Gastrocnemius medialis (tissue), 4 donors: ENCODE measurements around the gene TM9SF1. TPM values are rescaled to one million over a fixed set of nuclear protein-coding genes. Genes with fewer than 3 reads are reported as not detected.

Experiments
- ATAC-seq, 2 donors: fragments of 150-250 bp; one replicate each; pipeline ENCODE4 v1.9.1; 2016
- DNase-seq, 2 donors: peaks; one replicate each; pipeline ENCODE4 v3.0.0-alpha.2; 2019
- H3K27ac ChIP-seq, 4 donors: fragments of 200-600 bp; sonication (generic); 1 replicate in 1 of 4; 2 replicates in 3 of 4; pipeline ENCODE4 v1.5.1; 2016 to 2018; ENCODE audit warnings: mild to moderate bottlenecking in 2 of 4, moderate library complexity in 1 of 4
- H3K27me3 ChIP-seq, 3 donors: fragments of 200-600 bp; sonication (generic) in 2 of 3; 1 replicate in 1 of 3; 2 replicates in 2 of 3; pipeline versions ENCODE4 v1.5.1 to v1.6.0; 2016 to 2019; ENCODE audit warnings: mild to moderate bottlenecking in 1 of 3, moderate library complexity in 1 of 3
- H3K36me3 ChIP-seq, 2 donors: fragments of 200-600 bp; sonication (generic) in 1 of 2; one replicate each; pipeline ENCODE4 v1.5.1; 2017 to 2018
- H3K4me1 ChIP-seq, 2 donors: fragments of 200-600 bp; sonication (generic) in 1 of 2; one replicate each; pipeline ENCODE4 v1.5.1; 2016 to 2017; ENCODE audit warnings: mild to moderate bottlenecking in 2 of 2
- H3K4me3 ChIP-seq, 4 donors: fragments of 200-600 bp; sonication (generic) in 3 of 4; 1 replicate in 1 of 4; 2 replicates in 3 of 4; pipeline ENCODE4 v1.5.1; 2016 to 2019; ENCODE audit warnings: mild to moderate bottlenecking in 2 of 4
- H3K9me3 ChIP-seq, 3 donors: fragments of 200-600 bp; sonication (generic) in 2 of 3; 1 replicate in 1 of 3; 2 replicates in 2 of 3; pipeline ENCODE4 v1.5.1; 2016 to 2019
- POLR2A ChIP-seq, 2 donors: fragments of 450-650 bp; IDR thresholded peaks; one replicate each; pipeline ENCODE4 v1.6.1; 2017; ENCODE audit warnings: antibody characterized with exemption in 2 of 2, mild to moderate bottlenecking in 2 of 2, moderate library complexity in 2 of 2
- in situ Hi-C, 4 donors: fragments of 200-750 bp; cut with MboI; loops; one replicate each; pipeline versions ENCODE4 v1.15.0 to v1.8.0; 2017; ENCODE audit warnings: low sequenced_read_pairs in 4 of 4
- intact Hi-C: fragments of 100-400 bp; cut with DNase I; formaldehyde crosslinking; loops from one replicate; pipeline ENCODE4 v1.15.1; 2023; ENCODE audit warnings: low total_unique reads
- total RNA-seq, 4 donors: library from RNA; depleted of rRNA; stranded (reverse); fragments of >200 nt; gene quantifications; one replicate each; pipeline versions ENCODE4 v1.1.0 to v1.2.3, GENCODE V29; 2016
- TF ChIP-seq, protein P1 (sequence below), 5 experiments: fragments of 450-650 bp in 3 of 5; fragments of 200-600 bp in 2 of 5; sonication (generic) in 2 of 5; IDR thresholded peaks in 4 of 5; conservative IDR thresholded peaks in 1 of 5; 1 replicate in 4 of 5; 2 replicates in 1 of 5; pipeline ENCODE4 v1.5.1; 2016 to 2019; ENCODE audit warnings: antibody characterized with exemption in 5 of 5, mild to moderate bottlenecking in 3 of 5, moderate library complexity in 3 of 5

Gene TM9SF1
- total RNA-seq, 4 donors from 2014 or later: 31.4 to 46.4 (median 36.7) TPM

- peak in 1 of 2 donors; percentile 50 for DNase-seq
- peak within 1 kb of the TSS; percentile 85 to 96 (median 92) for H3K27ac ChIP-seq
- ATAC-seq: peak; percentile 67 to 74
- peaks cover 39 to 48% of the 10 kb centered on the region in 2 donors for H3K4me1 ChIP-seq
- peaks cover 0 to 19% of the 10 kb centered on the region in 2 donors for H3K36me3 ChIP-seq
- H3K4me3 ChIP-seq: peak within 1 kb of the TSS; percentile 71 to 91 (median 86)
- no peaks in the 10 kb centered on the region for H3K27me3 ChIP-seq
- no peaks in the 10 kb centered on the region for H3K9me3 ChIP-seq
- in situ Hi-C loops: loop anchor here in 3 of 4 donors (10.0 to 25.0 kb wide), 2 partner anchors 202 to 204 kb away; partner anchors contain the start of genes CBLN3 (in 1 of the 3), KHNYN (in 1 of the 3) and SDR39U1 (in 1 of the 3)
- intact Hi-C loops: loop anchor here (1.0 to 2.0 kb wide), 4 partner anchors 9 to 86 kb away; partner anchors contain the start of genes IPO4, PSME2, RABGGTA and RNF31
- TF ChIP-seq, protein P1, sequence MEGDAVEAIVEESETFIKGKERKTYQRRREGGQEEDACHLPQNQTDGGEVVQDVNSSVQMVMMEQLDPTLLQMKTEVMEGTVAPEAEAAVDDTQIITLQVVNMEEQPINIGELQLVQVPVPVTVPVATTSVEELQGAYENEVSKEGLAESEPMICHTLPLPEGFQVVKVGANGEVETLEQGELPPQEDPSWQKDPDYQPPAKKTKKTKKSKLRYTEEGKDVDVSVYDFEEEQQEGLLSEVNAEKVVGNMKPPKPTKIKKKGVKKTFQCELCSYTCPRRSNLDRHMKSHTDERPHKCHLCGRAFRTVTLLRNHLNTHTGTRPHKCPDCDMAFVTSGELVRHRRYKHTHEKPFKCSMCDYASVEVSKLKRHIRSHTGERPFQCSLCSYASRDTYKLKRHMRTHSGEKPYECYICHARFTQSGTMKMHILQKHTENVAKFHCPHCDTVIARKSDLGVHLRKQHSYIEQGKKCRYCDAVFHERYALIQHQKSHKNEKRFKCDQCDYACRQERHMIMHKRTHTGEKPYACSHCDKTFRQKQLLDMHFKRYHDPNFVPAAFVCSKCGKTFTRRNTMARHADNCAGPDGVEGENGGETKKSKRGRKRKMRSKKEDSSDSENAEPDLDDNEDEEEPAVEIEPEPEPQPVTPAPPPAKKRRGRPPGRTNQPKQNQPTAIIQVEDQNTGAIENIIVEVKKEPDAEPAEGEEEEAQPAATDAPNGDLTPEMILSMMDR (IDR thresholded peaks at IDR 0.05 in 4 of 5, conservative IDR thresholded peaks at IDR 0.05 in 1 of 5): no peak
- no peak for TF ChIP-seq POLR2A (IDR thresholded peaks at IDR 0.05)
These were observed 37.6 kb upstream of the TM9SF1 start, which contains the start of gene GMPR2 for GRCh38 chr14:24232645-24233537. GMPR2 (plus strand) TSS chr14:24232929; CDS start chr14:24233254, 325 bp downstream.

GRCh38 chr14:24232121-24232644 is 36.9 kb upstream of the TM9SF1 start, which contains the start of gene NEDD8:
NEDD8 (minus strand) TSS chr14:24232367; CDS start chr14:24232267, 100 bp downstream.
- peak; percentile 92 to 95 for ATAC-seq
- H3K27me3 ChIP-seq: no peaks in the 10 kb centered on the region
- peak within 1 kb of the TSS; percentile 71 to 91 (median 86) for H3K4me3 ChIP-seq
- TF ChIP-seq, protein P1 (IDR thresholded peaks at IDR 0.05 in 4 of 5, conservative IDR thresholded peaks at IDR 0.05 in 1 of 5): no peak
- TF ChIP-seq POLR2A (IDR thresholded peaks at IDR 0.05): peak; percentile 54 to 81
- intact Hi-C loops (loop anchor here (1.0 to 2.0 kb wide), 4 partner anchors 10 to 85 kb away; partner anchors contain the start of genes IPO4, PSME2, RABGGTA and RNF31), in situ Hi-C loops (loop anchor here in 3 of 4 donors (10.0 to 25.0 kb wide), 2 partner anchors 203 to 205 kb away; partner anchors contain the start of genes CBLN3 (in 1 of the 3), KHNYN (in 1 of the 3) and SDR39U1 (in 1 of the 3))
- DNase-seq: peak; percentile 89 to 93
- no peaks in the 10 kb centered on the region for H3K9me3 ChIP-seq
- H3K27ac ChIP-seq: peak within 1 kb of the TSS; percentile 85 to 96 (median 92)
- H3K36me3 ChIP-seq: peaks cover 0 to 15% of the 10 kb centered on the region in 2 donors
- H3K4me1 ChIP-seq: peaks cover 32 to 41% of the 10 kb centered on the region in 2 donors

GRCh38 chr14:24231263-24232120 is 36.3 kb upstream of the TM9SF1 start:
- ATAC-seq (no peak), DNase-seq (no peak)
- peaks cover 29 to 34% of the 10 kb centered on the region in 2 donors for H3K4me1 ChIP-seq
- in situ Hi-C loops (loop anchor here in 3 of 4 donors (10.0 to 25.0 kb wide), 2 partner anchors 203 to 206 kb away; partner anchors contain the start of genes CBLN3 (in 1 of the 3), KHNYN (in 1 of the 3) and SDR39U1 (in 1 of the 3)), intact Hi-C loops (loop anchor here (1.0 to 2.0 kb wide), 4 partner anchors 11 to 85 kb away; partner anchors contain the start of genes IPO4, PSME2, RABGGTA and RNF31)
- H3K4me3 ChIP-seq: peak overlapping the region; percentile 71 to 91 (median 86)
- H3K36me3 ChIP-seq: peaks cover 0 to 8% of the 10 kb centered on the region in 2 donors
- H3K27ac ChIP-seq: peak overlapping the region; percentile 85 to 96 (median 92)
- no peaks in the 10 kb centered on the region for H3K9me3 ChIP-seq
- no peaks in the 10 kb centered on the region for H3K27me3 ChIP-seq
- no peak for TF ChIP-seq POLR2A (IDR thresholded peaks at IDR 0.05)
- TF ChIP-seq, protein P1 (IDR thresholded peaks at IDR 0.05 in 4 of 5, conservative IDR thresholded peaks at IDR 0.05 in 1 of 5): no peak
